ENCODE measurements around the gene TEKT1.
"Not testable (repeated sequence)": the region's sequence is repeated elsewhere in the genome, so short reads cannot be mapped to it uniquely, and the experiment has no call there.

Gene TEKT1

DNA sequence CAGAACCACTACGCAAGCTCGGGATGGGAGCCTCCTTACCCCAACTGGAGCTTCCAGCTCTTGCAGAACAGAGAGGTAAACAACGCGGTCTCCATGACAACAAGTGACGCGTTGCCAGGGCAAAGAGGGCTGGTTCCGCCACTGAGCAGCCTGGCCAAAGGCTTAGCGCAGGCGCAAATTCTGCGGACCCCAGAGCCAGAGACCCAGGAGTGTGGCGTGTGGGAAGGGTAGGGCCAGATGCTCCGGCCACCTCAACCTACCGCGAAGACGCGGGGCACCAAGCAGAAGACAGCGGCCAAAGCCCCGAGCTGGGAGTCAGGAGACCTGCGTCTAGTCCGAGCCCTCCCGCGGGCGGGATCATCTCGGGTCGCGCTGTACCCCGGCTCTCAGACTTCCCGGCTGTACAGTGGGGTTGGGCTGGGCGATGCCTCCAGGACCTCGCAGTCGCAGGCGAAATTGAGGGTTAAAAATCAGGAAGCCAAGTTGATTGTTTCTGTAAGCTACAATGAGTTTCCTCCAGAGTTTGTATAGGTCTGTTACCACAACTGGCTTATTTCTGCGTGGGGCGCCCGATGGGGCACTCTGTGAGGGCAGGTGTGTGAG lies at the start of gene TEKT1:
TEKT1 (minus strand) TSS at position 69 of the 603 bp plus-strand sequence. CDS start 1,353 bp downstream, outside the sequence.
- DNase-seq (ENCODE audit: low read depth, low spot score) = no peak

DNA sequence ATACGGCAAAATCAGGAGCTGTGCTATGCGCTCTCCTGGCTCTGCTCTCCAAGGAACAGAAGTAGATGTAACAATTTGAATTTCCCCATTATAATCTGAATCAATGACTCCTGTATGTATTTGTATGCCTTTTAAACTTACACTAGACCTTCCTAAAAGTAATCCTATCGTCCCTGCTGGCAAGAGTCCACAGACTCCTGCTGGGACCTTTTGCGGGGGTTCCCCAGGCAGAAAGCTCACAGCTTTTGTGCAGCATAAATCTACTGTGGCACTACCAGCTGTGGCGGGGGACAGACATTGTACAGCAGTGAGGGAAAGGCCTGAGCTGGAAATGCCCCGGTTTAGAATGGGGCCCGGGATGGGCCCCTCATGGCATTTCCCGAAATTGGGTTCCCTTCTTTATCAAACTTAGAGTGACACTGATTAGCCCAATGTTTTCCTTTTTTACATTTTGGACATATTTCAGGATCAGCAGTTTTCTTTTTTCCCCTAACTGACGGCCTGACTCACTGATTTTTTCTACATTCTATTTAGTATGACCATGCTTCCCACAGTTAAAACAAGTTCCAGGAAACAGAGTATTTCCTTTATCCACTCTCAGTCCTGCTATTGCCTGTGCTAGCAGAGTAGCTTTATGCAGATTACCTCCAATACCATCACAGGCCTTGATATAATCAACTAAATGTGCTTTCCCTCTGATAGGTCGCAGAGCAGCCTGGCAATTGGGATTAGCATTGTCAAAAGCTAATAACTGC lies 47.9 kb upstream of the TEKT1 start:
- DNase-seq (ENCODE audit: low read depth, low spot score) = not testable (repeated sequence)

DNA sequence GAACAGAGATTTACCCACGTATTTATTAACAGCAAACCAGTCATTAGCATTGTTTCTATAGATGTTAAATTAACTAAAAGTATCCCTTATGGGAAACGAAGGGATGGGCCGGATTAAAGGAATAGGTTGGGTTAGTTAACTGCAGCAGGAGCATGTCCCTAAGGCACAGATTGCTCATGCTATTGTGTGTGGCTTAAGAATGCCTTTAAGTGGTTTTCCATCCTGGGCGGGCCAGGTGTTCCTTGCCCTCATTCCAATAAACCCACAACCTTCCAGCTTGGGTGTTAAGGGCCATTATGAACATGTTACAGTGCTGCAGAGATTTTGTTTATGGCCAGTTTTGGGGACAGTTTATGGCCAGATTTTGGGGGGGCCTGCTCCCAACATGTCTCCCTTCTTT lies 43.7 kb upstream of the TEKT1 start:
- DNase-seq (ENCODE audit: low read depth, low spot score) = not testable (repeated sequence)

DNA sequence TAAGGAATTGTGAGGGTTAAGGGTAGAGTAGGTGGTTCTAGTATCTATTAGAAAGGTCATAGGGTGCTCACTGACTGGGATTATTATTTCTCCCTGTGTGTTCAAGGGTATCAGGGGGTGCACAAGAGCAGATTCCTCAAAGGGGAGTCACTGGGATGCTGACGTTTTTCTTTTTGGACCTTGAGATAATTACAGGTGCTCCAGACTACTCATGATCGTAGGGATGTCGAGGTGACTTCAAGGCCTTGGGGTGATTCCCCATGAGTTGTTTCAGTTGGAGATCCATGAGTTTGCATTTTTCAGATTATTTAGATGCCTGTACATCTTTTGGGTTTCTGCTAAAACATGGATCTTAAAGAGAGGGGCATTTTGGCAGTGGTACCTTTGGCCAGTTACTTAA lies 41.4 kb upstream of the TEKT1 start:
- DNase-seq (ENCODE audit: low read depth, low spot score) = no peak

DNA sequence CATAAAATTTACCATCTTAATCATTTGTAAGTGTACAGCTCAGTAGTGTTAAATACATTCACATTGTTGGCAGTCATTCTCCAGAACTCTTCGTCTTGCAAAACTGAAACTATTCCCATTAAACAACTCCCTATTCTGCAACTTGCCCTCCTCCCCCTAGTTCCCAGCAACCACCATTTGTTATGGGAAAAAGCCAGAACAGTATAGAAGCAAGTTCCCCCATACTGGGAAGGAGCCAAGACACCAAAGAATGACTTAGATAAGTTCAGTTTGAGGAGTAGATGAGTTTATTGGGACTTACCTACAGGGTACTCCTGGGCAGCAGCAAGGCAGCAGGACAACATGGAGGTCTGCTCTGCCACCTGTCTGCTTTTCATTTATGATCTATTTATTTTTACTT lies 39.3 kb upstream of the TEKT1 start:
- no peak for DNase-seq (ENCODE audit: low read depth, low spot score)

DNA sequence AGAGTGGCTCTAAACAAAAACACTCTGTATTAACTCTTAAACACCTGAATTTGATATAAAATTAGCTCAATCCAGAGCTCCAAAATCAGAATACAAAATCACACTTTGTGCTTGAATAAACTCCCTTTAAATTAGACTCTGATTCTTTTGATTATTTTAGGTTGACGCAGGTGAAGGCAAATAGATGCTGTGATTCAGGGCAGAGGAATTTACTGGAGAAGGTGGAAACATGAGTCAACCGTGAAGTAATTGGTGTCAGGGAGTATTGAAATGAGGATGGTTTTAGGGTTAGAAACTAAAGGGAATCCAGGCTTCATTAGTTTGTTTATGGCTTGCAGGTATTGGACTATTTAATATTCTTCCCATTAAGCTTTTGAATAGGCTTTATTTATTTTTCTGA lies 37.1 kb upstream of the TEKT1 start:
- DNase-seq (ENCODE audit: low read depth, low spot score) = no peak

DNA sequence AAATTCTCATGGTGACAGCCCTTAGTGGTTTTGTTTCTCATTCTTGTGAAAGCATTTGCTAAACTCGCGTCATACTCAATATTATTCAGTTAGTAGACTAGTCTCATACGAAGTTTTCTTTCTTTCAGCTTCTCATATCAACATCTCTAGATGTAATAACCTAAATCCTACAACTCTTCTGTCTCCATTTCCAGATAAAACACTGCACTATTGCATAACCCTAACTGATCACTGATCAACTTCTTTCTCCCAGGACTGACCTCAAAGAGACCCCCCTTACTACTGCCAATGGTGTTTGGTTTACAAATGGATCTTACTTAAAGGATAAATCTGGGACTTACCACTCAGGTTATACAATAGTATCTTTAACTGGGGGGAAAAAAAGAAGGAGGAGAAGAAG lies 36.3 kb upstream of the TEKT1 start:
- no peak for DNase-seq (ENCODE audit: low read depth, low spot score)

DNA sequence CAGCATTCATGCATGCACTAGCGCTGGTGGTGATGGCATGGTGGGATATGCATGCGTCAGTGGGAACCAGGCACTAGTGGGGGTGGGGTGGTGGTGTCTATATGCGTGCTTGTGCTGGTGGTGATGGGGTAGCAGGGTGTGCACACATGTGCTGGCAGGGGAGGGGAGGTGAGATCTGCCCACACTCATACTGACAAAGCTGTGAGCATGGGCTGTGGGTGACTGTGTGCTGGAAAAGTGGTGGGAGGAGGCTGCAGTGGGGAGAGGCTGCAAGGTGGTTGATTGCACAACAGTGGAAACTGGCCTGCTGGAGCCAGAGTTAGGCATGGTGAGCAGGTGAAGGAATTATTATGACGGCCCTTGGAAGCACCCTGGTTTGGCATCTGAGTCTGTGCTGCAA lies 31.3 kb upstream of the TEKT1 start:
- no peak for DNase-seq (ENCODE audit: low read depth, low spot score)

DNA sequence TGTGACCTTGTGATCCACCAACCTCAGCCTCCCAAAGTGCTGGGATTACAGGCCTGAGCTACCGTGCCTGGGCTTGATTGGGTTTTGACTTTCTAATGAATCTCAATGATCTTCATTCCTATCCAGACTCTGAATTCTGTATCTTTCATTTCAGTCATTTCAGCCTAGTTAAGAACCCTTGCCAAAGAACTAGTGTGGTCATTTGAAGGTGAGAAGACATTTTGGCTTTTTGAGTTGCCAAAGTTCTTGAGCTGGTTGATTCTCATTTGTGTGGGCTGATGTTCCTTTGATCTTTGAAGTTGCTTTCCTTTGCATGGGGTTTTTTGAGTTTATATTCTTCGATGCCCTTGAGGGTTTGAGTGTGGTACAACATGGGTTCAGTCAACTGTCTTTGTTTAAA lies 30.6 kb upstream of the TEKT1 start:
- no peak for DNase-seq (ENCODE audit: low read depth, low spot score)

DNA sequence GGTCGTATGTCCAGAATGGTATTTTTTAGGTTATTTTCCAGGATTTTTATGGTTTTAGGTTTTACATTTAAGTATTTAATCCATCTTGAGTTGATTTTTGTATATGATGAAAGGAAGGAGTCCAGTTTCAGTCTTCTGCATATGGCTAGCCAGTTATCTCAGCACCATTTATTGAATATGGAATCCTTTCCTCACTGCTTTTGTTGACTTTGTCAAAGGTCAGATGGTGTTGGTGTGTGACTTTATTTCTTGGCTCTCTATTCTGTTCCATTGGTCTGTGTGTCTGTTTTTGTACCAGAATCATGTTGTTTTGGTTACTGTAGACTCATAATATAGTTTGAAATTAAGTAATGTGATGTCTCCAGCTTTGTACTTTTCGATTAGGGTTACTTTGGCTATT lies 26.4 kb upstream of the TEKT1 start:
- no peak for DNase-seq (ENCODE audit: low read depth, low spot score)

DNA sequence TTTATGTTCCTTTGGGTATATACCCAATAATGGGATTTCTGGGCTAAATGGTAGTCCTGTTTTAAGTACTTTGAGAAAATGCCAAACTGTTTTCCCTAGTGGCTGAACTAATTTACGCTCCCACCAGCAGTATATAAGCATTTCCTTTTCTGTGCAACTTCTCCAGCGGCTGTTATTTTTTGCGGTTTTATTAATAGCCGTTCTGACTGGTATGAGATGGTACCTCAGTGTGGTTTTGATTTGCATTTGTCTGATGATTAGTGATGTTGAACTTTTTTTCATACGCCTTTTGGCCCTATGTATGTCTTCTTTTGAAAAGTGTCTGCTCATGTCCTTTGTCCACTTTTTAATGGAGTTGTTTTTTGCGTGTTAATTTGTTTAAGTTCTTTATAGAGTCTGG lies 25.8 kb upstream of the TEKT1 start:
- no peak for DNase-seq (ENCODE audit: low read depth, low spot score)

DNA sequence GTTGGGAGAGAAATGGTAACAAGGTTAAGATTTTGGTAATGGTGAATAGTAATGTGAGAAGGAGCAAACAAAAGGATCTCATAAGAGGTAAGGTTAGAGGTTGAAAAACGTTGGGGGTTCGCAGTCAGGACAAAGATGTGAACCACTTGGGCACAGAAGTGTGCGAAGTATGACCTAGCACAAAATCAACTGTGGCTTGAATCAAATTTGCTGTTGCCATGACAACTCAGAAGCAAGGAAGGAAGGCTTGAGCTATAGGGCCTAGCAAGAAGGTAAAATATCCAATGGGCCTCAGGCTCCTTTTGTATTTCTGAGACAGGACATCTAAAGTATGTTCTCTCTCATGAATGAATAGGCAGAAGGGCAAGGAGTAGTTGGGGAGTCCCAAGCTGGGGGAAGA lies 24.5 kb upstream of the TEKT1 start:
- DNase-seq (ENCODE audit: low read depth, low spot score) = no peak

DNA sequence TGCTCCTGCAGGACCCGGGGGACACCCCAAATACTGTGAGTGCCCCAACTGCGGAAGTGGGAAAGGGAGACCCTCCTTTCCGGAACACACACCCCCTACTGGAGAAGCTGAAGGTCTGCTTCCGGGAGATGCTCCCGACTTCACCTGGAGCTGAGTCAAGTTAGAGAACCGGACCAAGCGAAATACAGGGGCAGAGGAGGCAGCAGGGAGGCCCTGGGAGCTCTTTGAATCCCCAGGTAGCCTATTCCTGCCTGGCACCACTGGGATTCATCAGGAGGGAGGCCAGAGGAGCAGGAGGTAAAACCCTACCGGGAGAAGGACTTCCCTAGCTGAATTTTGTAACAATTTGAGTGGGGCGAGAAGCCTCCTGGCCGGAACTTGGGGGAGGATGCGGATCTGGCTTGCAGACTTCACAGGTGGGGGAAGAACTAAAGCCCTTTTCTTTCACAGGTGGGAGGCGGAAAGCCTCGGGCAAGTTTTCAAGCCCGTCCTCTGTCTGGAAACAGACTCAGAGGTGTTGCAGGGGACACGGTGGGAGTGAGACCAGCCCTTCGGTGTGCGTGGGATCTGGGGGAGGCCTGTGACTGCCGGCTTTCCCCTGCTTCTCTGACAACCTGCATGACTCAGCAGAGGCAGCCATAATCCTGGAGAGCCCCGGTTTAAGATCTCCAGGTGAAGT lies 22.4 kb upstream of the TEKT1 start:
- no peak for DNase-seq (ENCODE audit: low read depth, low spot score)

DNA sequence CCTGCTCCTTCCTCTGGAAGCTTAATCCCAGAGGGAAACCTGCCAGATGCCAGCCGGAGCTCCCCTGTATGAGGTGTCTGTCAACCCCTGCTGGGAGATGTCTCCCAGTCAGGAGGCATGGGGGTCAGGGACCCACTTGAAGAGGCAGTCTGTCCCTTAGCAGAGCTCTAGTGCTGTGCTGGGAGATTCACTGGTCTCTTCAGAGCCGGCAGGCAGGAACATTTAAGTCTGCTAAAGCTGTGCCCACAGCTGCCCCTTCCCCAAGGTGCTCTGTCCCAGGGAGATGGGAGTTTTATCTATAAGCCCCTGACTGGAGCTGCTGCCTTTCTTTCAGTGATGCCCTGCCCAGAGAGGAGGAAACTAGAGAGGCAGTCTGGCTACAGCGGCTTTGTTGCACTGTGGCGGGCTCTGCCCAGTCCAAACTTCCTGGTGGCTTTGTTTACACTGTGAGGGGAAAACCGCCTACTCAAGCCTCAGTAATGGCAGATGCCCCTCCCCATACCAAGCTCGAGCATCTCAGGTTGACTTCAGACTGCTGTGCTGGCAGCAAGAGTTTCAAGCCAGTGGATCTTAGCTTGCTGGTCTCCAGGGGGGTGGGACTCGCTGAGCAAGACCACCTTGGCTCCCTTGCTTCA lies 17.1 kb upstream of the TEKT1 start:
- DNase-seq (ENCODE audit: low read depth, low spot score) = not testable (repeated sequence)

DNA sequence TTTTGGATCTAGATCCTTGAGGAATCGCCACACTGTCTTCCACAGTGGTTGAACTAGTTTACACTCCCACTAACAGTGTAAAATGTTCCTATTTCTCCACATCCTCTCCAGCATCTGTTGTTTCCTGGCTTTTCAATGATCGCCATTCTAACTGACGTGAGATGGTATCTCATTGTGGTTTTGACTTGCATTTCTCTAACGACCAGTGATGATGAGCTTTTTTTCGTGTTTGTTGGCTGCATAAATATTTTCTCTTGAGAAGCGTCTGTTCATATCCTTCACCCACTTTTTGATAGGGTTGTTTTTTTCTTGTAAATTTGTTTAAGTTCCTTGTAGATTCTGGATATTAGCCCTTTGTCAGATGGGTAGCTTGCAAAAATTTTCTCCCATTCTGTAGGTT lies 14.6 kb upstream of the TEKT1 start:
- DNase-seq (ENCODE audit: low read depth, low spot score) = not testable (repeated sequence)

DNA sequence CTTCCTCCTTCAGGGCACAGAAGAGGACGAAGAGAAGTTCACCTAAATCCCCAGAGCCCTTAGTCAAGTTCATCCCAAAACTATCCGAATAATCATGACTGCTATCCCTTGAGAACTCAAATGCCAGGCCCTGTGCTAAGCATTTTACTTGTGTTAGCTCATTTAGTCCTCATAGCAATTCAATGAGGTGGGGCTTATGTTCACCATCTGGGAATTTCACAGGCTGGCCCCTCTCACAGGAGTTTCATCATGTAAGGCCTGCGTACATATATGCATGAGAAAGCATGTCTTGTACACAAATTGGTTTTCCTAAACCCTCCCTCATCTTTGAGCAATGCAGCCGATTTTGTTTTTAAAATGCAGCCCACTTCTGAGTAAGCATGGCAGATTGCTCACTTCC lies 12.9 kb upstream of the TEKT1 start:
- not testable (repeated sequence) for DNase-seq (ENCODE audit: low read depth, low spot score)

DNA sequence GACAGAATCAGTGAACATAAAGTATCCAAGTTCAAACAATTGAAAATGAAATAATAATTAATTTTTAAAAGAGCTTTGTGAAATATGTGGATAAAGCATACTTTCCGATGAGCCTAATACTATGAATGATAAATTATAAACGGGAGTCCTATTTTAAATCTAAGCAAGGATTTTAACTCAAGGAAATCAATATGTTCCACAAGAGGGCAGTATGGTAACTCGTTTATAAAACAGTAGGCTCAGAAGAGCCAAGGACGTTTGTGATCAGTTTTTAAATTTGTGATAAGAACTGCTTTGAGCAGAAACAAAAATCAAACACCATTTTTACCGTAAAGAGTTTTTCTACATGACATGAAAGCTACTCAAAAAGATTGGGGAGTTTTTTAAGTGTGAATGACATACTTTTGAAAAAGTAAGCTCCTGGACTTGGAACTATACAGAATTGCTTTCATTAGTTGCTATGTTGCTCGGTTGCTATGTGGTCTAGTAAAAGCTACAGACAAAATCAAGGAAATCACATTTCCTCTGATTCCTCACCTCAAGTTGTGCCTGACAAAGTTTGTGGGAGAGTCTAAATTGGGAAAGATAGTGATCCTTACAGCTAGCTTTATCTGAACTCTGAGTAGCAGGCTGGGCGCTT lies 11.8 kb upstream of the TEKT1 start:
- peak; percentile 24 for DNase-seq (ENCODE audit: low read depth, low spot score)

DNA sequence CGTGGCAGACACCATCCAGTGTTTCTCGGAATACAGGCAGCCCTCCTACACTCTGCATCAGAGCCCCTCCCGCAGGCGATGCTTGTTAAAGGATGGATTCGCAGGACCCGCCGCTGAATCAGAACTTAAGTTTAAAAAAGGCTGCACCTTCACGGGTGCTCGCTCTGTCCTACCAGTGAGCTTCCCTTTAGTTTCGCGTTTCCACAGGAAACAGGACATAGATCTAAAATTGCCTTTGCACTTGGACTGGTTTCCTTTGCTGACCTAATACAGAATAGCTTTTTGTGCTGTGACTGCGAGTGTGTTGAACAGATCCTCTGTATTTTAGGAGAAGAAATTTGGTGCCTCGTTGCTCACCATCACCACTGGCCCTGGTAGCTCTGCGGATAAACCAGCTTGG lies 10.2 kb upstream of the TEKT1 start:
- not testable (repeated sequence) for DNase-seq (ENCODE audit: low read depth, low spot score)

DNA sequence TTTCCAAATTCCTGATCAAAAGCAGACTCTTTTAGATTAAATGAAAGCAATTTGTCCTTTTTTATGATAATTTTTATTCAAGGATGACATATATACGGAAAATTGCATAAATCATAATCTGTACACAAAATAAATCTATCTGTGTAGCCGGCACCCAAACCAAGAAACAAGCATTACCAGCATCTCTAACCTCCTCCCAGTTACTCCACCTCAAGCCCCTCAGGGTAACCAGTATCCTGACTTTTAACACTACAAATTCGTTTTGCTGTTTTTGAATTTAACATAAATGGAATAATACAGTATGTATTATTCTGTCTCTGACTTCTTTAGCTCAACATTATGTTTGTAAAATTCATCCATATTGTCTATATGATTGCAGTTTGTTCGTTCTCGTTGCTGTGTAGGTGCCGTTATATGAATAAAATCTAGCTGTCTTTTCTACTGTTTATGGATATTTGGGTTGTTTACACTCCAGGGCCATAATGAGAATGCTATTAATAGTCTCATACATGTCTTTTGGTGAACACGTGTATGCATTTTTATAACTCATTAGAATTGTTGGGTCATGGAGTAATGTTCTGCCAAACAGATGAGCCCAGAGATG lies 1.0 kb downstream of the TEKT1 start:
- no peak for DNase-seq (ENCODE audit: low read depth, low spot score)

DNA sequence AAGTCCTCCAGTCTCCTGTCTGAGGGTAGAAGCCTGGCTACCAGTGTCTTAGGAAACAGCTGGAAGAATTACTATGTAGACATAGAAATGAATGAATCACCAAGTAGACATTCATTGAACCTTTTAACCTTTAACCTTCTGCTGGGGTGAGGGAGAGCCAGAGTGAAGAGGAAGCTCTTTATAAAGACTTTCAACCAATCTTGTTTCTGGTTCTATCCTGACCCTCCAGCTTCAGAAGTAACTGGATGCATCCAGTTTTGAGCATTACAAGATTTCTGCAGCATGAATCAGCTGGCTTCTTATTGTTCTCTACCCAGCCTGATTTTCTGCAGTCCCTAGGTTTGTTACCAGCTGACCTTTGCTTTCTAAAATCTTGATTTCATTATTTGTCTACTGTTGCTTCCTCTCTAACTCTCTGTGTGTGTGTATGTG lies 8.5 kb downstream of the TEKT1 start:
- DNase-seq (ENCODE audit: low read depth, low spot score) = no peak

DNA sequence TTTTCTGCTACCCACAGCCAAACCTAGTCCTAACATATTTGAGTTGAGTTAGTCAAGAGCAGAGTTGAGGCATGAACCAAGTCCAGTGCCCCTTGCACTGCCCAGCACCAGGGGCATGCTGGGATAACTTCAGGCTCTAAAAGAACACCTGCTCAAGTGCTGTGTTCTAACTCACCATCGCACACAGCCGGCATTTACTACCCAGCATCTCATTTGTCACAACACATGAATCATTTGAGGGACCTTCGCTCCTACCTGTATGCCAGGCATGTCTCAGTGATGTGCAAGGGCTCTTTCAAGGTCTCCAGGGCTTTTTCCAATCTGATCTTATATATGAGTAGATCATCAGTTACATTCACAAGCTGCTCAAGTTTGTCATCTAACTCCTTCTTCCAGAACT lies 12.6 kb downstream of the TEKT1 start:
- no peak for DNase-seq (ENCODE audit: low read depth, low spot score)

Data from smooth muscle cell of the brain vasculature (primary cell).